Endothelial cell of umbilical vein (primary cell): ENCODE results near the gene RBM20. TPM values are rescaled to one million over a fixed set of nuclear protein-coding genes. Genes with fewer than 3 reads are reported as not detected.
A peak's percentile ranks its signal among the peaks of the same experiment; 100 is the strongest.

ENCODE experiments used
- BruUV-seq: library from RNA; stranded (reverse); fragments of 400-500 nt; replicated peaks from 2 replicates; lab custom pipeline; 2021; lab: Mats Ljungman, UMichigan
- CTCF ChIA-PET: fragments of 300-600, 350-600 bp; sonication (Branson Sonifier 250); formaldehyde crosslinking; loops from one replicate; lab custom pipeline; 2021; ENCODE audit warnings: antibody characterized with exemption, inconsistent platforms; lab: Charles Lee
- POLR2A ChIA-PET: fragments of 300-600, 350-600 bp; sonication (Branson Sonifier 250); formaldehyde crosslinking; loops from one replicate; lab custom pipeline; 2021; ENCODE audit warnings: antibody characterized with exemption, inconsistent platforms; lab: Charles Lee
- DNase-seq: peaks from one replicate; pipeline ENCODE4 v3.0.0-alpha.2; 2011; ENCODE audit warnings: low read depth, low spot score
- FAIRE-seq: peaks from 2 replicates; lab custom pipeline; 2011; peaks lifted over from hg19 to GRCh38; lab: Jason Lieb, UNC
- H2AFZ ChIP-seq: 2 replicates; pipeline ENCODE4 v1.6.0; 2012; ENCODE audit warnings: low read depth, low read length, control low read depth, inconsistent platforms
- H3K27ac ChIP-seq: 2 replicates; pipeline ENCODE4 v1.5.1; 2011; ENCODE audit warnings: low read depth, mild to moderate bottlenecking, control low read depth, low read length, moderate library complexity; ENCODE audit not compliant: insufficient read depth
- H3K27me3 ChIP-seq, 2 experiments: 2 replicates each; pipeline versions ENCODE4 v1.6.0 to v1.6.1; 2011; ENCODE audit warnings: low read length in 2 of 2, mixed read lengths in 1 of 2; ENCODE audit not compliant: control insufficient read depth in 2 of 2, insufficient read depth in 2 of 2
- H3K36me3 ChIP-seq, 2 experiments: 2 replicates in 1 of 2; 3 replicates in 1 of 2; pipeline ENCODE4 v1.5.1; 2011; ENCODE audit warnings: low read length in 2 of 2, mild to moderate bottlenecking in 1 of 2, moderate library complexity in 1 of 2; ENCODE audit not compliant: control insufficient read depth in 2 of 2, insufficient read depth in 2 of 2; ENCODE audit errors: extremely low read depth in 1 of 2
- H3K4me1 ChIP-seq: 3 replicates; pipeline ENCODE4 v1.5.1; 2011; ENCODE audit warnings: mild to moderate bottlenecking, low read length; ENCODE audit not compliant: control insufficient read depth, insufficient read depth; ENCODE audit errors: extremely low read depth
- H3K4me2 ChIP-seq: 2 replicates; pipeline ENCODE4 v1.6.1; 2011; ENCODE audit warnings: low read length, control low read depth, mixed read lengths; ENCODE audit not compliant: insufficient read depth
- H3K4me3 ChIP-seq, 3 experiments: fragments of 200-600 bp in 1 of 3; sonication (generic), shearing (Covaris generic) in 1 of 3; replicated peaks in 1 of 3; 2 replicates each; pipeline ENCODE4 v1.5.1; 2011 to 2016; ENCODE audit warnings: control low read depth in 3 of 3, low read length in 3 of 3, mild to moderate bottlenecking in 2 of 3, inconsistent platforms in 1 of 3, low read depth in 1 of 3, moderate library complexity in 1 of 3; ENCODE audit not compliant: insufficient read depth in 1 of 3
- H3K79me2 ChIP-seq: 2 replicates; pipeline ENCODE4 v1.6.0; 2012; ENCODE audit warnings: low read length, inconsistent platforms; ENCODE audit not compliant: control insufficient read depth, insufficient read depth
- H3K9ac ChIP-seq: replicated peaks from 2 replicates; pipeline ENCODE3; 2011; ENCODE audit warnings: low read length, control low read depth; ENCODE audit not compliant: insufficient read depth; ENCODE audit errors: extremely low read depth
- H3K9me1 ChIP-seq: replicated peaks from 3 replicates; pipeline ENCODE4 v1.6.0; 2011; ENCODE audit warnings: mild to moderate bottlenecking, low read length; ENCODE audit not compliant: control insufficient read depth, insufficient read depth; ENCODE audit errors: extremely low read depth
- H3K9me3 ChIP-seq: replicated peaks from 2 replicates; pipeline ENCODE4 v1.5.1; 2012; ENCODE audit warnings: low read length, inconsistent platforms; ENCODE audit not compliant: control insufficient read depth, insufficient read depth
- H4K20me1 ChIP-seq: replicated peaks from 2 replicates; pipeline ENCODE3; 2011; ENCODE audit warnings: mild to moderate bottlenecking, low read length; ENCODE audit not compliant: control insufficient read depth, insufficient read depth; ENCODE audit errors: extremely low read depth
- EZH2 ChIP-seq: IDR thresholded peaks from 2 replicates; pipeline ENCODE4 v1.6.1; 2012; ENCODE audit warnings: borderline replicate concordance, low read depth, mild to moderate bottlenecking, moderate library complexity, low read length, inconsistent platforms; ENCODE audit not compliant: severe bottlenecking
- FOS ChIP-seq: IDR thresholded peaks from 2 replicates; pipeline ENCODE4 v1.6.1; 2011; ENCODE audit warnings: mild to moderate bottlenecking, low read length, moderate library complexity, borderline replicate concordance; ENCODE audit not compliant: insufficient read depth
- GATA2 ChIP-seq: IDR thresholded peaks from 2 replicates; pipeline ENCODE4 v1.7.0; 2011; ENCODE audit warnings: low read depth, mild to moderate bottlenecking, moderate library complexity, mixed read lengths, low read length; ENCODE audit not compliant: insufficient read length, insufficient read depth
- JUN ChIP-seq: IDR thresholded peaks from 2 replicates; pipeline ENCODE4 v1.6.1; 2011; ENCODE audit warnings: borderline replicate concordance, low read depth; ENCODE audit not compliant: insufficient read length, insufficient read depth
- MYC ChIP-seq: IDR thresholded peaks from one replicate; pipeline ENCODE4 v1.6.1; 2011; ENCODE audit warnings: mild to moderate bottlenecking, low read depth, low read length
- POLR2A ChIP-seq: IDR thresholded peaks from 2 replicates; pipeline ENCODE4 v1.6.1; 2012; ENCODE audit warnings: low read depth, mild to moderate bottlenecking, control low read depth, low read length
- POLR2AphosphoS5 ChIP-seq: IDR thresholded peaks from 2 replicates; pipeline ENCODE4 v1.6.1; 2012; ENCODE audit warnings: low read depth, mild to moderate bottlenecking, control low read depth, low read length, moderate library complexity; ENCODE audit not compliant: insufficient read depth
- dilution Hi-C: fragments of 300-500 bp; cut with MboI; formaldehyde crosslinking; loops from one replicate; pipeline ENCODE4 v1.15.0; 2019; ENCODE audit warnings: low sequenced_read_pairs; ENCODE audit not compliant: extremely low pct_ligation_motif_present
- intact Hi-C: fragments of 100-400 bp; cut with micrococcal nuclease; formaldehyde crosslinking; loops from one replicate; pipeline ENCODE4 v1.10.0; 2022
- polyA plus RNA-seq, 4 experiments: library from polyadenylated mRNA; depleted of rRNA in 3 of 4; stranded (reverse) in 3 of 4; unstranded in 1 of 4; fragments of >200 nt; gene quantifications; 2 replicates each; pipeline versions ENCODE4 v1.2.1 to v1.2.3, GENCODE V29; 2011 to 2012; ENCODE audit warnings: missing spikeins in 1 of 4
- total RNA-seq: library from RNA; stranded (reverse); gene quantifications from 2 replicates; pipeline ENCODE4 v1.2.3, GENCODE V29; 2021
- TF ChIP-seq, protein P1 (sequence below): IDR thresholded peaks from 2 replicates; pipeline ENCODE4 v1.6.1; 2011; ENCODE audit not compliant: insufficient read depth, insufficient read length
- TF ChIP-seq, protein P2 (sequence below), 2 donors: IDR thresholded peaks; 1 replicate in 1 of 2; 2 replicates in 1 of 2; pipeline ENCODE4 v1.5.1; 2011; ENCODE audit warnings: low read length in 2 of 2, mild to moderate bottlenecking in 2 of 2, moderate library complexity in 2 of 2, control low read depth in 1 of 2, inconsistent platforms in 1 of 2, low read depth in 1 of 2; ENCODE audit not compliant: insufficient read depth in 1 of 2; ENCODE audit errors: extremely low read depth in 1 of 2

Gene RBM20
- total and polyA plus RNA-seq, 2 donors (not counting 3 experiments of a cell fraction or from before 2014, with no cell fraction given) = 0.04 TPM; not detected in 1

DNA sequence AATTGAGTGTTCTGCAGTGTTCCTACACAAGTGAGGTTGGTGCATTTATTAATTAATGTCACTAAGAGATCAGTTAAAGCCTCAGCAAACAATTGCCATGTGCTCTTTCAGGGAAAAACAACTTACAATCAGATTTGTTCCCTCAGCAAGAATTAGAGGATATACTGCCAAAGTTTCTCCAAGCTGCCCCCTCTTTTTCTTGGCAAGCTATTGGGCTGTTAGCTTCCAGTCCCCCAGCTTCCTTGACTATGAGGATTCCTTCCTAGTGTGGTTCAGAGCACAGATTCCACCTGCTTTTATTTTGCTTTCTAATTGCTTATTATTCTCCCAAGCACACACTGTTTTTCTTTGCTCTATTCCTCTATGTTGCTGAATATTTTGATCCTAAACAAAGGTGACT, 112.7 kb downstream of the RBM20 start:
- Histone ChIP-seq H2AFZ (no peak overlapping the region), H3K9ac (no peak overlapping the region), H3K27ac (no peak overlapping the region), H3K27me3 (no peaks in the 10 kb centered on the region), H3K9me3 (no peaks in the 10 kb centered on the region), H4K20me1 (no peaks in the 10 kb centered on the region), H3K9me1 (no peaks in the 10 kb centered on the region), H3K4me2 (no peak overlapping the region), H3K36me3 (no peaks in the 10 kb centered on the region), H3K4me1 (peaks cover 18% of the 10 kb centered on the region), H3K4me3 (no peak overlapping the region), H3K79me2 (no peaks in the 10 kb centered on the region)
- TF ChIP-seq, protein P1, sequence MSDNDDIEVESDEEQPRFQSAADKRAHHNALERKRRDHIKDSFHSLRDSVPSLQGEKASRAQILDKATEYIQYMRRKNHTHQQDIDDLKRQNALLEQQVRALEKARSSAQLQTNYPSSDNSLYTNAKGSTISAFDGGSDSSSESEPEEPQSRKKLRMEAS = no peak
- TF ChIP-seq EZH2 = no peak
- no peak for TF ChIP-seq POLR2A
- TF ChIP-seq GATA2 = no peak
- TF ChIP-seq FOS = no peak
- TF ChIP-seq JUN = no peak
- no peak for TF ChIP-seq MYC
- TF ChIP-seq, protein P2, sequence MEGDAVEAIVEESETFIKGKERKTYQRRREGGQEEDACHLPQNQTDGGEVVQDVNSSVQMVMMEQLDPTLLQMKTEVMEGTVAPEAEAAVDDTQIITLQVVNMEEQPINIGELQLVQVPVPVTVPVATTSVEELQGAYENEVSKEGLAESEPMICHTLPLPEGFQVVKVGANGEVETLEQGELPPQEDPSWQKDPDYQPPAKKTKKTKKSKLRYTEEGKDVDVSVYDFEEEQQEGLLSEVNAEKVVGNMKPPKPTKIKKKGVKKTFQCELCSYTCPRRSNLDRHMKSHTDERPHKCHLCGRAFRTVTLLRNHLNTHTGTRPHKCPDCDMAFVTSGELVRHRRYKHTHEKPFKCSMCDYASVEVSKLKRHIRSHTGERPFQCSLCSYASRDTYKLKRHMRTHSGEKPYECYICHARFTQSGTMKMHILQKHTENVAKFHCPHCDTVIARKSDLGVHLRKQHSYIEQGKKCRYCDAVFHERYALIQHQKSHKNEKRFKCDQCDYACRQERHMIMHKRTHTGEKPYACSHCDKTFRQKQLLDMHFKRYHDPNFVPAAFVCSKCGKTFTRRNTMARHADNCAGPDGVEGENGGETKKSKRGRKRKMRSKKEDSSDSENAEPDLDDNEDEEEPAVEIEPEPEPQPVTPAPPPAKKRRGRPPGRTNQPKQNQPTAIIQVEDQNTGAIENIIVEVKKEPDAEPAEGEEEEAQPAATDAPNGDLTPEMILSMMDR (IDR thresholded peaks at IDR 0.05; ENCODE audit: extremely low read depth in 1 of 2, insufficient read depth in 1 of 2, low read depth in 1 of 2, low read length in 2 of 2) = no peak
- TF ChIP-seq POLR2AphosphoS5 = no peak
- ChIA-PET CTCF (interaction anchor here (1.5 to 2.4 kb wide), 2 partner anchors 9 to 11 kb away, joined by 5 to 7 read pairs; no protein-coding TSS in a partner anchor), POLR2A (no interaction called here)
- no TSS peak for BruUV-seq
- dilution Hi-C loops = no loop called here
- FAIRE-seq = no peak
- intact Hi-C loops = no loop called here
- DNase-seq = peak; percentile 47
